Keratinocyte (primary cell): ENCODE results near the gene FAM120A. TPM values are rescaled to one million over a fixed set of nuclear protein-coding genes. Genes with fewer than 3 reads are reported as not detected.

Experiments used
- DNase-seq: peaks from one replicate; pipeline ENCODE4 v3.0.0-alpha.2; 2011; ENCODE audit warnings: low read depth, missing footprints, low spot score
- FAIRE-seq: peaks from 2 replicates; lab custom pipeline; 2011; peaks lifted over from hg19 to GRCh38; lab: Jason Lieb, UNC
- H2AFZ ChIP-seq: 2 replicates; pipeline ENCODE4 v1.6.0; 2012; ENCODE audit warnings: low read length, control low read depth, inconsistent platforms; ENCODE audit not compliant: control insufficient read depth
- H3K27ac ChIP-seq: 2 replicates; pipeline ENCODE4 v1.5.1; 2011; ENCODE audit warnings: low read length; ENCODE audit not compliant: control insufficient read depth, insufficient read depth
- H3K27me3 ChIP-seq: 3 replicates; pipeline ENCODE4 v1.6.0; 2011; ENCODE audit warnings: low read length; ENCODE audit not compliant: control insufficient read depth, insufficient read depth; ENCODE audit errors: extremely low read depth
- H3K36me3 ChIP-seq, 2 experiments: 2 replicates in 1 of 2; 3 replicates in 1 of 2; pipeline ENCODE4 v1.5.1; 2011; ENCODE audit warnings: low read length in 2 of 2, mild to moderate bottlenecking in 1 of 2; ENCODE audit not compliant: control insufficient read depth in 2 of 2, insufficient read depth in 2 of 2; ENCODE audit errors: extremely low read depth in 1 of 2
- H3K4me1 ChIP-seq: 3 replicates; pipeline ENCODE4 v1.5.1; 2011; ENCODE audit warnings: low read length; ENCODE audit not compliant: control insufficient read depth, insufficient read depth; ENCODE audit errors: extremely low read depth
- H3K4me2 ChIP-seq: 3 replicates; pipeline ENCODE4 v1.6.0; 2011; ENCODE audit warnings: low read depth, low read length; ENCODE audit not compliant: control insufficient read depth, insufficient read depth; ENCODE audit errors: extremely low read depth
- H3K4me3 ChIP-seq, 3 experiments: fragments of 200-600 bp in 1 of 3; sonication (generic) in 1 of 3; 2 replicates in 2 of 3; 3 replicates in 1 of 3; pipeline ENCODE4 v1.5.1; 2011 to 2016; ENCODE audit warnings: low read length in 3 of 3, mild to moderate bottlenecking in 3 of 3, control low read depth in 2 of 3, inconsistent platforms in 1 of 3, low read depth in 1 of 3, mixed read lengths in 1 of 3, mixed run types in 1 of 3, moderate library complexity in 1 of 3; ENCODE audit not compliant: control insufficient read depth in 2 of 3, insufficient read depth in 2 of 3; ENCODE audit errors: extremely low read depth in 1 of 3
- H3K79me2 ChIP-seq: 2 replicates; pipeline ENCODE4 v1.6.0; 2012; ENCODE audit warnings: low read length; ENCODE audit not compliant: control insufficient read depth, insufficient read depth
- H3K9ac ChIP-seq: 3 replicates; pipeline ENCODE4 v1.6.0; 2011; ENCODE audit warnings: low read length; ENCODE audit not compliant: control insufficient read depth, insufficient read depth; ENCODE audit errors: extremely low read depth
- H3K9me1 ChIP-seq: 3 replicates; pipeline ENCODE4 v1.6.0; 2011; ENCODE audit warnings: low read length; ENCODE audit not compliant: control insufficient read depth, insufficient read depth; ENCODE audit errors: extremely low read depth
- H3K9me3 ChIP-seq: 2 replicates; pipeline ENCODE4 v1.5.1; 2012; ENCODE audit warnings: low read depth, low read length; ENCODE audit not compliant: control insufficient read depth
- H4K20me1 ChIP-seq: 3 replicates; pipeline ENCODE4 v1.6.0; 2011; ENCODE audit warnings: low read length; ENCODE audit not compliant: control insufficient read depth, insufficient read depth; ENCODE audit errors: extremely low read depth
- EZH2 ChIP-seq: IDR thresholded peaks from one replicate; pipeline ENCODE4 v1.6.1; 2012; ENCODE audit warnings: inconsistent platforms, mild to moderate bottlenecking, low read length, moderate library complexity
- dilution Hi-C: fragments of 300-500 bp; cut with MboI; formaldehyde crosslinking; loops from one replicate; pipeline ENCODE4 v1.7.0; 2020; ENCODE audit warnings: low sequenced_read_pairs; ENCODE audit not compliant: extremely low pct_ligation_motif_present
- polyA minus RNA-seq, 3 experiments: library from RNA; depleted of rRNA, polyadenylated mRNA; stranded (reverse); fragments of >200 nt; gene quantifications; 1 replicate in 1 of 3; 2 replicates in 1 of 3; 3 replicates in 1 of 3; pipeline ENCODE4 v1.2.3, GENCODE V29; 2011
- polyA plus RNA-seq, 5 experiments: library from polyadenylated mRNA; depleted of rRNA in 3 of 5; stranded (reverse) in 3 of 5; stranded (forward) in 1 of 5; unstranded in 1 of 5; fragments of >200 nt; gene quantifications; 1 replicate in 1 of 5; 2 replicates in 3 of 5; 3 replicates in 1 of 5; pipeline versions ENCODE4 v1.2.1 to v1.2.3, GENCODE V29; 2011 to 2012; ENCODE audit warnings: missing spikeins in 2 of 5, low read depth in 1 of 5, low replicate concordance in 1 of 5
- TF ChIP-seq, protein P1 (sequence below), 3 experiments: IDR thresholded peaks in 1 of 3; conservative IDR thresholded peaks in 1 of 3; optimal IDR thresholded peaks in 1 of 3; 2 replicates in 2 of 3; 3 replicates in 1 of 3; pipeline versions ENCODE3 to v1.5.1; 2011; ENCODE audit warnings: low read length in 3 of 3, mild to moderate bottlenecking in 3 of 3, moderate library complexity in 2 of 3, control low read depth in 1 of 3, inconsistent platforms in 1 of 3; ENCODE audit not compliant: insufficient read depth in 2 of 3; ENCODE audit errors: extremely low read depth in 1 of 3

The FAM120A gene, protein sequence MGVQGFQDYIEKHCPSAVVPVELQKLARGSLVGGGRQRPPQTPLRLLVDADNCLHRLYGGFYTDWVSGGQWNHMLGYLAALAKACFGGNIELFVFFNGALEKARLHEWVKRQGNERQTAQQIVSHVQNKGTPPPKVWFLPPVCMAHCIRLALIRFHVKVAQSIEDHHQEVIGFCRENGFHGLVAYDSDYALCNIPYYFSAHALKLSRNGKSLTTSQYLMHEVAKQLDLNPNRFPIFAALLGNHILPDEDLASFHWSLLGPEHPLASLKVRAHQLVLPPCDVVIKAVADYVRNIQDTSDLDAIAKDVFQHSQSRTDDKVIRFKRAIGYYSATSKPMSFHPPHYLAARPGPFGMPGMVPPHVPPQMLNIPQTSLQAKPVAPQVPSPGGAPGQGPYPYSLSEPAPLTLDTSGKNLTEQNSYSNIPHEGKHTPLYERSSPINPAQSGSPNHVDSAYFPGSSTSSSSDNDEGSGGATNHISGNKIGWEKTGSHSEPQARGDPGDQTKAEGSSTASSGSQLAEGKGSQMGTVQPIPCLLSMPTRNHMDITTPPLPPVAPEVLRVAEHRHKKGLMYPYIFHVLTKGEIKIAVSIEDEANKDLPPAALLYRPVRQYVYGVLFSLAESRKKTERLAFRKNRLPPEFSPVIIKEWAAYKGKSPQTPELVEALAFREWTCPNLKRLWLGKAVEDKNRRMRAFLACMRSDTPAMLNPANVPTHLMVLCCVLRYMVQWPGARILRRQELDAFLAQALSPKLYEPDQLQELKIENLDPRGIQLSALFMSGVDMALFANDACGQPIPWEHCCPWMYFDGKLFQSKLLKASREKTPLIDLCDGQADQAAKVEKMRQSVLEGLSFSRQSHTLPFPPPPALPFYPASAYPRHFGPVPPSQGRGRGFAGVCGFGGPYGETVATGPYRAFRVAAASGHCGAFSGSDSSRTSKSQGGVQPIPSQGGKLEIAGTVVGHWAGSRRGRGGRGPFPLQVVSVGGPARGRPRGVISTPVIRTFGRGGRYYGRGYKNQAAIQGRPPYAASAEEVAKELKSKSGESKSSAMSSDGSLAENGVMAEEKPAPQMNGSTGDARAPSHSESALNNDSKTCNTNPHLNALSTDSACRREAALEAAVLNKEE
- polyA plus RNA-seq (51.6 to 88.3 TPM (median 79.2 TPM) in 3 replicates), polyA minus RNA-seq (161 to 235 TPM (median 181 TPM) in 3 replicates)
- 17.0 TPM for polyA plus RNA-seq (2011; ENCODE audit: low read depth)
- 67.8 and 81.6 TPM in 2 replicates for polyA plus RNA-seq (2011; cell fraction: cytosol; rRNA removed)
- polyA plus RNA-seq (2011; cell fraction: nucleus; rRNA removed): 78.2 and 93.4 TPM in 2 replicates
- 28.9 and 92.0 TPM in 2 replicates for polyA plus RNA-seq (2012; ENCODE audit: low replicate concordance)
- polyA minus RNA-seq (2011; cell fraction: cytosol; rRNA and poly(A)+ RNA removed): 184 TPM
- 108 and 148 TPM in 2 replicates for polyA minus RNA-seq (2011; cell fraction: nucleus; rRNA and poly(A)+ RNA removed)

GRCh38 chr9:93450945-93451815 lies at the start of gene FAM120A:
FAM120A (plus strand) TSS chr9:93451685; CDS start chr9:93451916, 231 bp downstream.
- peak within 1 kb of the TSS; percentile 85 for H3K27ac ChIP-seq
- no peak for TF ChIP-seq EZH2
- TF ChIP-seq, protein P1, sequence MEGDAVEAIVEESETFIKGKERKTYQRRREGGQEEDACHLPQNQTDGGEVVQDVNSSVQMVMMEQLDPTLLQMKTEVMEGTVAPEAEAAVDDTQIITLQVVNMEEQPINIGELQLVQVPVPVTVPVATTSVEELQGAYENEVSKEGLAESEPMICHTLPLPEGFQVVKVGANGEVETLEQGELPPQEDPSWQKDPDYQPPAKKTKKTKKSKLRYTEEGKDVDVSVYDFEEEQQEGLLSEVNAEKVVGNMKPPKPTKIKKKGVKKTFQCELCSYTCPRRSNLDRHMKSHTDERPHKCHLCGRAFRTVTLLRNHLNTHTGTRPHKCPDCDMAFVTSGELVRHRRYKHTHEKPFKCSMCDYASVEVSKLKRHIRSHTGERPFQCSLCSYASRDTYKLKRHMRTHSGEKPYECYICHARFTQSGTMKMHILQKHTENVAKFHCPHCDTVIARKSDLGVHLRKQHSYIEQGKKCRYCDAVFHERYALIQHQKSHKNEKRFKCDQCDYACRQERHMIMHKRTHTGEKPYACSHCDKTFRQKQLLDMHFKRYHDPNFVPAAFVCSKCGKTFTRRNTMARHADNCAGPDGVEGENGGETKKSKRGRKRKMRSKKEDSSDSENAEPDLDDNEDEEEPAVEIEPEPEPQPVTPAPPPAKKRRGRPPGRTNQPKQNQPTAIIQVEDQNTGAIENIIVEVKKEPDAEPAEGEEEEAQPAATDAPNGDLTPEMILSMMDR (optimal IDR thresholded peaks at IDR 0.05 in 1 of 3, IDR thresholded peaks at IDR 0.05 in 1 of 3, conservative IDR thresholded peaks at IDR 0.05 in 1 of 3; ENCODE audit: extremely low read depth in 1 of 3, insufficient read depth in 2 of 3, low read length in 3 of 3): no peak
- peaks cover 18% of the 10 kb centered on the region for H3K4me1 ChIP-seq
- no peaks in the 10 kb centered on the region for H3K9me3 ChIP-seq
- dilution Hi-C loops: no loop called here
- peak within 1 kb of the TSS; percentile 90 for H3K4me2 ChIP-seq
- H4K20me1 ChIP-seq: peaks cover 4% of the 10 kb centered on the region
- H3K79me2 ChIP-seq: peaks cover 46% of the 10 kb centered on the region
- H3K9me1 ChIP-seq: no peaks in the 10 kb centered on the region
- FAIRE-seq (no peak), DNase-seq (no peak)
- H2AFZ ChIP-seq: peak within 1 kb of the TSS; percentile 61
- H3K4me3 ChIP-seq: peak within 1 kb of the TSS; percentile 90 to 96 (median 92)
- no peaks in the 10 kb centered on the region for H3K27me3 ChIP-seq
- H3K9ac ChIP-seq: peak within 1 kb of the TSS; percentile 92
- H3K36me3 ChIP-seq: peaks cover 7 to 16% of the 10 kb centered on the region in 2 experiments

GRCh38 chr9:93406371-93406770 lies 45.1 kb upstream of the FAM120A start:
- H3K9me1 ChIP-seq: no peaks in the 10 kb centered on the region
- H3K27me3 ChIP-seq: peaks cover 3% of the 10 kb centered on the region
- H3K9me3 ChIP-seq: no peaks in the 10 kb centered on the region
- H3K4me1 ChIP-seq: no peaks in the 10 kb centered on the region
- H2AFZ ChIP-seq: no peak overlapping the region
- no peak for FAIRE-seq
- no peak overlapping the region for H3K9ac ChIP-seq
- TF ChIP-seq, protein P1 (optimal IDR thresholded peaks at IDR 0.05 in 1 of 3, IDR thresholded peaks at IDR 0.05 in 1 of 3, conservative IDR thresholded peaks at IDR 0.05 in 1 of 3; ENCODE audit: extremely low read depth in 1 of 3, insufficient read depth in 2 of 3, low read length in 3 of 3): no peak
- TF ChIP-seq EZH2: no peak
- no peak overlapping the region for H3K4me3 ChIP-seq
- no peaks in the 10 kb centered on the region for H4K20me1 ChIP-seq
- no peaks in the 10 kb centered on the region for H3K79me2 ChIP-seq
- no peak overlapping the region for H3K27ac ChIP-seq
- no peak for DNase-seq
- H3K4me2 ChIP-seq: no peak overlapping the region
- no peaks in the 10 kb centered on the region for H3K36me3 ChIP-seq
- dilution Hi-C loops: no loop called here
